ENCODE results near the gene USP5.

GRCh38 chr12:6843118-6843902 is 8.6 kb upstream of the USP5 start:
- no peak for TF ChIP-seq CTCF (IDR thresholded peaks at IDR 0.05)
- TF ChIP-seq POLR2A (IDR thresholded peaks at IDR 0.05) = no peak

Data from lower leg skin (tissue), 3 donors.